Astrocyte of the spinal cord (primary cell): ENCODE measurements around the gene PTPN13.
"Not testable (repeated sequence)": the region's sequence is repeated elsewhere in the genome, so short reads cannot be mapped to it uniquely, and the experiment has no call there.

Experiments
- DNase-seq: peaks from one replicate; pipeline ENCODE4 v3.0.0; 2011; ENCODE audit warnings: low read depth, low spot score
- H3K4me3 ChIP-seq: 2 replicates; pipeline ENCODE4 v1.5.1; 2011; ENCODE audit warnings: low read depth, mild to moderate bottlenecking, low read length, moderate library complexity
- in situ Hi-C: cut with HindIII; loops from 2 replicates; pipeline ENCODE4 v1.10.0; 2017; ENCODE audit warnings: low sequenced_read_pairs
- TF ChIP-seq, protein P1 (sequence below): IDR thresholded peaks from 2 replicates; pipeline ENCODE4 v1.5.1; 2012; ENCODE audit warnings: low read depth, mild to moderate bottlenecking, low read length, inconsistent platforms

PTPN13 gene

DNA sequence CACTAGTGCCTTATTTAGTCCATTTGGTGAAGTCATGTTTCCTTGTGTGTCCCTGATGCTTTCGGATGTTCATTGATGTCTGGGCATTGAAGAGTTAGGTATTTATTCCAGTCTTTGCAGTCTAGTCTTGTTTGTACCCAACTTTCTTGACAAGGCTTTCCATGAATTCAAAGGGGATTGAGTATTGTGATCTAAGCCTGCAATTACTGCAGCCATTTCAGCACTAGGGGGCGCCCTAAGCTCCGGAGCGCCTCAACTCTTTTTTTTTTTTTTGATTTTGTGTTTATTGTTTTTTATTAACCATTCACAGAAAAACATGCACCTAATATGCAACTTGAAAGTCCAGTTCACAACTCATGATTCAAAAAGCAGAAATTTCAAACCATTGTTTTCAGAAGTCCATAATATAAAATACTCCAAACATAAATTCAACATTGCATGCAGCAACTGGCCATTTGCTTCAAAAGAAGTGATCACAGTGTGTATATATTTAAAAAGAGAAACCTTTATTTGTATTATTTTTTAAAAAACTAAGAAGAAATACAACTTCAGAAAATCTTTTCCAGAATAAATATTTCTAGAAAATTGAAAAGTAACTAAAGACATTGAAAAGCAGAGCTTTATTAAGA lies 59.2 kb downstream of the PTPN13 start:
- in situ Hi-C loops: no loop called here
- DNase-seq: no peak
- TF ChIP-seq, protein P1, sequence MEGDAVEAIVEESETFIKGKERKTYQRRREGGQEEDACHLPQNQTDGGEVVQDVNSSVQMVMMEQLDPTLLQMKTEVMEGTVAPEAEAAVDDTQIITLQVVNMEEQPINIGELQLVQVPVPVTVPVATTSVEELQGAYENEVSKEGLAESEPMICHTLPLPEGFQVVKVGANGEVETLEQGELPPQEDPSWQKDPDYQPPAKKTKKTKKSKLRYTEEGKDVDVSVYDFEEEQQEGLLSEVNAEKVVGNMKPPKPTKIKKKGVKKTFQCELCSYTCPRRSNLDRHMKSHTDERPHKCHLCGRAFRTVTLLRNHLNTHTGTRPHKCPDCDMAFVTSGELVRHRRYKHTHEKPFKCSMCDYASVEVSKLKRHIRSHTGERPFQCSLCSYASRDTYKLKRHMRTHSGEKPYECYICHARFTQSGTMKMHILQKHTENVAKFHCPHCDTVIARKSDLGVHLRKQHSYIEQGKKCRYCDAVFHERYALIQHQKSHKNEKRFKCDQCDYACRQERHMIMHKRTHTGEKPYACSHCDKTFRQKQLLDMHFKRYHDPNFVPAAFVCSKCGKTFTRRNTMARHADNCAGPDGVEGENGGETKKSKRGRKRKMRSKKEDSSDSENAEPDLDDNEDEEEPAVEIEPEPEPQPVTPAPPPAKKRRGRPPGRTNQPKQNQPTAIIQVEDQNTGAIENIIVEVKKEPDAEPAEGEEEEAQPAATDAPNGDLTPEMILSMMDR: peak; percentile 31
- no peak overlapping the region for H3K4me3 ChIP-seq

DNA sequence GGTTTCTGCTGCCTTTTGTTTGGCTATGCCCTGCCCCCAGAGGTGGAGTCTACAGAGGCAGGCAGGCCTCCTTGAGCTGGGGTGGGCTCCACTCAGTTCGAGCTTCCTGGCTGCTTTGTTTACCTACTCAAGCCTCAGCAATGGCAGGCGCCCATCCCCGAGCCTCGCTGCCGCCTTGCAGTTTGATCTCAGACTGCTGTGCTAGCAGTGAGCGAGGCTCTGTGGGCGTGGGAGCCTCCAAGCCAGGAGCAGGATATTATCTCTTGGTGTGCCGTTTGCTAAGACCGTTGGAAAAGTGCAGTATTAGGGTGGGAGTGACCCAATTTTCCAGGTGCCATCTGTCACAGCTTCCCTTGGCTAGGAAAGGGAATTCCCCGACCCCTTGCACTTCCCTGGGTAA lies 62.7 kb downstream of the PTPN13 start:
- H3K4me3 ChIP-seq, DNase-seq, in situ Hi-C loops: not testable (repeated sequence)

DNA sequence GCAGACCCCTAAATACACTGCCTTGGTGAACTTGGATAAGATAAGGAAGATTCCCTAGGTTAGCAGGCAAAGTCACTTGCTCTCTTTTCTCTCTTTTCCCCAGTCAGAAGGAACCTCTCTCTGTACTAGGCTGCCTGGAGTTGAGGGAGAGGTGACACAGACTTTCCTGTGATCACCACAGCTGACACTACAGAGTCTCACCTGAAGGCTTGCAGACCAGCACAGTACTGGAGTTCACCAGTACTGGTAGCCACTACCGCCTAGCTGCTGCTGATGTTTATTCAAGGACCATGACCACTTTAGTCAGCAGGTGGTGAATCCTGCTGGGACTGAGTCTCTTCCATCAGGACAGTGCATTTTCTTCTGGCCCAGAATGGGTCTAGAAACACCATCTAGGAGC lies 63.3 kb downstream of the PTPN13 start:
- no peak overlapping the region for H3K4me3 ChIP-seq
- DNase-seq: no peak
- TF ChIP-seq, protein P1: no peak
- in situ Hi-C loops: no loop called here

DNA sequence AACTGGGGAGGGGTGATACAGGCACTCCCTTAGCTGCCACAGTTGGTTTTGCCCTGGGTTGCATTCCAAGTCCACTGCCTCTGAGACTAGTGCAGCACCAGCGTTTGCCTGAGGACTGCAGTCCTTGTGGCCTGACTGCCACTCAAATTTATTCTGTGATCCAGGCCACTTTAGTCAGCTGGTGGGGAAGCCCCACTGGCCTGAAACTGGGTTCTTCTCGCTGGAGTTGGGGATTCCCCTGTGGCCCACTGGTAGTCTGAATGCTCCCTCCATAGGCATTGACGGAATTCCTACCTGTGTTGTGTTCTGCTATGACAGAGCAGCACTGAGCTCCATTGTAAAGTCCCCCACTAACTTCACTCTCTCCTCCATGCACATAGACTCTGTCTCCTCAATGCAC lies 63.8 kb downstream of the PTPN13 start:
- no peak overlapping the region for H3K4me3 ChIP-seq
- DNase-seq: no peak
- in situ Hi-C loops: no loop called here
- TF ChIP-seq, protein P1: no peak

DNA sequence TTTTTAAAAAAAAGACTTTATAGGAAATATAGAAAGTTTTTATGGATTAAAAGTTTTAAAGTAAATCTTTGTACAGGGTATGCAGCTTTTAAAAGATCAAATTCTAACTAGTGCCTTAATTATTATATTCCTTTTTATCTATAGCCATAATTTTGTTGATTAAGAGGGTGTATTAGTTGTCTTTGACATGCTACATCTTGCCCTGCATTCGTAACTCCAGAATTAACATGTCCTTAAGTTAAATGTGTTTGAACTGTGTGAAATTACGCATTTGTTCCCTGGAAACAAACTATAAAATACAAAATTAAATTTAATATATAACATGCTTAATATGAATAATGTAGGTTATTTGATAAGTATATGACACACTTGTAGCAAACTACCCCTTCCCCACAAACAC lies 66.3 kb downstream of the PTPN13 start:
- DNase-seq: no peak
- H3K4me3 ChIP-seq: no peak overlapping the region
- in situ Hi-C loops: no loop called here
- TF ChIP-seq, protein P1: no peak

DNA sequence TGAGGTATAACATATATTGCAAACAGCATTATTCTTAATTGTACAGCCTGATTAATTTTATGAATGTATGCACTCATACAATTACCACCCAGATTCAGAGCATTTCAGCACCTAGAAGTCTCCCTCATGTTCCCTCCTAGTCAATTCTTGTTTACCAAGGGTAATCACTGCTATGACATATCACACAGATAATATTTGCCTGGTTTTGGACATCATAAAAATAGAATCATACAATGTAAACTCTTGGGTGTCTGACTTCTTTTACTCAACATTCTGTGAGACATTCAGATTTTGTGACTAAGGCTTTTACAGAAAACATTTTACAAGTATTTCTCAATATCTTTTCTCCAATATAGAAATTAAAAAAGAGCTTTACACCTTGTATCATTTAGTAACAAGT lies 66.9 kb downstream of the PTPN13 start:
- in situ Hi-C loops: no loop called here
- H3K4me3 ChIP-seq: no peak overlapping the region
- DNase-seq: no peak
- TF ChIP-seq, protein P1: no peak

DNA sequence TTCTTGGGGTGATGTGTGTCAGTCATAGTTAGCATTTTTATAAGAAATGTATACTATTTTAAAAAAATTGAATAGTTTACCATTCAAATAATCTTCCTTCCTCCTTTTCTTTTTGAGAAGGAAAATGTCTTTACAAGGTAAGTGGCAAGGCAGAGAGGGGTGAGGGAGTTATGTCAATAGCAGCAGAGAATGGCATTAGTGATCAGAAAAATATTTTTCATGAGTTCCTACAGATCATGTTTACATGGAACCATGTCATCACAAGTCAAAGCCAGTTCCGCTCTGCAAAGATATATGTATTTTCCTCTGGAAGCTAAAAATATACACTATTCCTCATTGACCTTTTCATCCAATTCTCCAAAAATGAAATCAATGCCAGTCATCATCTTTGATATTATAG lies 67.3 kb downstream of the PTPN13 start:
- H3K4me3 ChIP-seq: no peak overlapping the region
- in situ Hi-C loops: no loop called here
- TF ChIP-seq, protein P1: no peak
- no peak for DNase-seq
